K562 (cell line): ENCODE measurements around the gene GNL3. TPM values are rescaled to one million over a fixed set of nuclear protein-coding genes. Genes with fewer than 3 reads are reported as not detected.

Source experiments
- ATAC-seq: fragments of 200-7000 bp; cut with Tn5 transposase; 3 replicates; pipeline ENCODE4 v1.9.1; 2020; ENCODE audit warnings: moderate library complexity
- BruUV-seq: library from RNA; stranded (reverse); fragments of 400-500 nt; replicated peaks from 2 replicates; lab custom pipeline; 2021; lab: Mats Ljungman, UMichigan
- CTCF ChIA-PET: fragments of 300-600 bp; formaldehyde crosslinking; extraction: SDS; loops from one replicate; lab custom pipeline; 2021; ENCODE audit warnings: low intra/inter-chr PET ratio; lab: Yijun Ruan, JAX
- POLR2A ChIA-PET: fragments of 300-600, 350-650 bp; sonication (Branson Sonifier 250); formaldehyde crosslinking; extraction: SDS; loops from one replicate; lab custom pipeline; 2021; ENCODE audit warnings: antibody characterized with exemption, inconsistent platforms; lab: Yijun Ruan, JAX
- DNase-seq, 4 experiments: peaks; one replicate each; pipeline versions ENCODE4 v3.0.0 to v3.0.0-alpha.2; 2011 to 2018; ENCODE audit warnings: low spot score in 3 of 4, mixed read lengths in 3 of 4; ENCODE audit errors: extremely low read depth in 1 of 4
- FAIRE-seq: peaks from 2 replicates; lab custom pipeline; 2011; peaks lifted over from hg19 to GRCh38; lab: Jason Lieb, UNC
- H2AFZ ChIP-seq: 2 replicates; pipeline ENCODE4 v1.6.0; 2011; ENCODE audit warnings: low read depth, low read length, control low read depth, inconsistent platforms
- H3K27ac ChIP-seq: fragments of 200-600 bp; 3 replicates; pipeline ENCODE4 v1.8.0; 2011; ENCODE audit warnings: low read depth, mild to moderate bottlenecking, control low read depth, inconsistent platforms, low read length, moderate library complexity, mixed read lengths; ENCODE audit errors: extremely low read depth
- H3K27me3 ChIP-seq, 2 experiments: fragments of 300-600 bp in 1 of 2; 2 replicates in 1 of 2; 3 replicates in 1 of 2; pipeline versions ENCODE4 v1.6.0 to v1.8.0; 2011; ENCODE audit warnings: inconsistent platforms in 2 of 2, low read length in 2 of 2, mild to moderate bottlenecking in 1 of 2, mixed read lengths in 1 of 2, moderate library complexity in 1 of 2; ENCODE audit not compliant: control insufficient read depth in 2 of 2, insufficient read depth in 2 of 2
- H3K36me3 ChIP-seq: fragments of 300-600 bp; 3 replicates; pipeline ENCODE4 v1.8.0; 2011; ENCODE audit warnings: mild to moderate bottlenecking, low read length, inconsistent platforms; ENCODE audit not compliant: control insufficient read depth, insufficient read depth
- H3K4me1 ChIP-seq, 2 experiments: fragments of 200-600 bp in 1 of 2; replicated peaks in 1 of 2; 2 replicates in 1 of 2; 3 replicates in 1 of 2; pipeline versions ENCODE4 v1.5.1 to v1.8.0; 2011; ENCODE audit warnings: inconsistent platforms in 2 of 2, low read length in 2 of 2, mild to moderate bottlenecking in 1 of 2, mixed read lengths in 1 of 2, moderate library complexity in 1 of 2; ENCODE audit not compliant: control insufficient read depth in 2 of 2, insufficient read depth in 2 of 2
- H3K4me2 ChIP-seq: 2 replicates; pipeline ENCODE4 v1.6.1; 2011; ENCODE audit warnings: low read length, control low read depth, inconsistent platforms, mixed read lengths; ENCODE audit not compliant: insufficient read depth
- H3K4me3 ChIP-seq: fragments of 200-600 bp; sonication (generic), shearing (Covaris generic); 2 replicates; pipeline ENCODE4 v1.5.1; 2016; ENCODE audit warnings: control low read depth, inconsistent platforms
- H3K79me2 ChIP-seq: fragments of 200-600 bp; 3 replicates; pipeline ENCODE4 v1.8.0; 2011; ENCODE audit warnings: low read length, inconsistent platforms; ENCODE audit not compliant: control insufficient read depth, insufficient read depth
- H3K9ac ChIP-seq, 2 experiments: 2 replicates each; pipeline versions ENCODE4 v1.6.0 to v1.6.1; 2011; ENCODE audit warnings: low read depth in 2 of 2, low read length in 2 of 2, control low read depth in 1 of 2, inconsistent platforms in 1 of 2, mild to moderate bottlenecking in 1 of 2, mixed read lengths in 1 of 2; ENCODE audit not compliant: insufficient read depth in 1 of 2
- H3K9me1 ChIP-seq: one replicate; pipeline ENCODE4 v1.6.0; 2011; ENCODE audit warnings: inconsistent platforms, mild to moderate bottlenecking, low read length, moderate library complexity; ENCODE audit not compliant: control insufficient read depth, insufficient read depth
- H3K9me3 ChIP-seq: replicated peaks from 2 replicates; pipeline ENCODE4 v1.5.1; 2011; ENCODE audit warnings: low read depth, low read length, inconsistent platforms; ENCODE audit not compliant: control insufficient read depth, insufficient read depth
- H4K20me1 ChIP-seq: replicated peaks from 2 replicates; pipeline ENCODE4 v1.6.1; 2011; ENCODE audit warnings: low read length, inconsistent platforms, mixed read lengths; ENCODE audit not compliant: control insufficient read depth, insufficient read depth
- MEIS2 ChIP-seq: fragments of 450-650 bp; IDR thresholded peaks from 2 replicates; pipeline ENCODE4 v1.6.1; 2014; ENCODE audit warnings: mild to moderate bottlenecking; ENCODE audit not compliant: partially characterized antibody
- NRF1 ChIP-seq, 2 experiments: fragments of 450-650 bp; IDR thresholded peaks in 1 of 2; conservative IDR thresholded peaks in 1 of 2; 2 replicates each; pipeline ENCODE4 v1.6.1; 2014; ENCODE audit warnings: mild to moderate bottlenecking in 2 of 2
- POLR2AphosphoS5 ChIP-seq: IDR thresholded peaks from 2 replicates; pipeline ENCODE4 v1.6.1; 2011; ENCODE audit warnings: mild to moderate bottlenecking, low read depth, low read length, moderate library complexity; ENCODE audit not compliant: control insufficient read depth, insufficient read depth
- ZNF134 ChIP-seq: fragments of 250-450 bp; sonication (Bioruptor Pico); conservative IDR thresholded peaks from 2 replicates; pipeline ENCODE4 v1.4.0; 2020
- ZNF263 ChIP-seq: sonication (generic); formaldehyde crosslinking; IDR thresholded peaks from 2 replicates; pipeline ENCODE4 v1.8.0; 2022; ENCODE audit warnings: mild to moderate bottlenecking, missing genetic modification reagents, borderline replicate concordance
- WGBS: fragments of 100-300 bp; shearing (Covaris generic); methylation state at CpG from one replicate; pipeline ENCODE4 v1.1.6; 2016; ENCODE audit warnings: low coverage, mixed read lengths; ENCODE audit not compliant: insufficient coverage; ENCODE audit errors: missing lambda C conversion rate; 5-methylcytosine and 5-hydroxymethylcytosine counted together
- in situ Hi-C: fragments of 300-500 bp; cut with MboI; formaldehyde crosslinking; loops from 4 replicates; pipeline ENCODE4 v1.15.0; 2018; ENCODE audit warnings: inconsistent platforms, mixed read lengths
- intact Hi-C: fragments of 100-400 bp; cut with micrococcal nuclease; formaldehyde crosslinking; loops from 2 replicates; pipeline ENCODE4 v1.14.2; 2022
- polyA plus RNA-seq, 8 experiments: library from polyadenylated mRNA; depleted of rRNA in 4 of 8; stranded (reverse) in 5 of 8; unstranded in 3 of 8; fragments of >200 nt; fragmentation: Nextera tagmentation in 2 of 8; fragmentation: Illumina TruSeq in 1 of 8; extraction: Ambion mirVana in 2 of 8; extraction: Trizol in 1 of 8; gene quantifications; 2 replicates each; pipeline versions ENCODE4 v1.2.1 to v1.2.3, GENCODE V29; 2011 to 2014; ENCODE audit warnings: inconsistent platforms in 1 of 8, missing spikeins in 1 of 8
- total RNA-seq, 7 experiments: library from RNA; depleted of rRNA in 6 of 7; stranded (reverse); fragments of >200 nt in 6 of 7; fragmentation: Illumina TruSeq in 2 of 7; extraction: Trizol in 2 of 7; gene quantifications; 2 replicates each; pipeline versions ENCODE4 v1.2.1 to v1.2.3, GENCODE V29; 2011 to 2021; ENCODE audit warnings: low replicate concordance in 1 of 7
- TF ChIP-seq, protein P1 (sequence below), 2 experiments: IDR thresholded peaks in 1 of 2; conservative IDR thresholded peaks in 1 of 2; 2 replicates each; pipeline ENCODE4 v1.6.1; 2016; ENCODE audit warnings: low read depth in 2 of 2, mild to moderate bottlenecking in 1 of 2, missing compliant biosample characterization in 1 of 2, missing genetic modification characterization in 1 of 2, moderate library complexity in 1 of 2
- TF ChIP-seq, protein P2 (sequence below): fragments of 450-650 bp; IDR thresholded peaks from 2 replicates; pipeline ENCODE4 v1.6.1; 2016

The GNL3 gene
- total and polyA plus RNA-seq, 9 of the 15 experiments (the other 6 are each of a cell fraction or from before 2014, with no cell fraction given): 132 to 313 (median 220) TPM

DNA sequence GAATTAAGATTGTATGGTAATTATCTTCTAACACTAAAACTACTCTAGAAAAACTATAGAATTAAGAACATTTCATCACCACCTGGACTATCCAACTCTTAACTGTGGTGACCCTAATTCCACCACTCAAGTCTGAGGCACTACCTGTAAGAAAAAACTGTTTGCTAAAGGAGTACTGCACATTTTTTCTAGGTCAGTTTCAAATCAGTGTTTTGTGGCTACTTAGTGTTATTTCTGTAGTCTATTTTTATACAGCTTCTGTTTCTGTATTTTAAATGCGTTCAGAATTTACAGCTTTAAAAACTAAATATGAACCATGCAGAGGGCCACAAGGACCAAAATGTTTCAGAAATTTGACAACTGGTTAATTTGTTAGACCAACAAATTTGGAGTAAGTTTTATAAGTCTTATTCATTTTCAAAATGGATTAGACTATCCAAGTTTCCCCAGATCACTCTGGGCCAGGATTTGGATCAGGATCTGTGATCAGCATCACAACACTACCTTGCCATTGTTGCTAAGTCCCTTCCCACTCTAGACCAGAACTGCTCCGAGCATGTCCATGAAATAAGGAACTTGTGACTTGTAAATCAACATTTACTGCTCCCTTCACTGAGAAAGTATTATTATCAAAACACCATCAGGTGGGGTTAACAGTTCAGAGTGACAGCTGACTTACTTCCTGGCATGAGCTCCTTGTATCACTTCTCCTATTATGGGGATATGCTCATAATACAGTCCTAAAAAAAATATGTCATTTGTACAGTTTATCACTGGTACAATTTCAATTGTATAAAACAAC, 11.2 kb downstream of the GNL3 start:
- in situ Hi-C loops (no loop called here), intact Hi-C loops (no loop called here)
- Histone ChIP-seq H2AFZ (no peak overlapping the region), H3K9me1 (no peaks in the 10 kb centered on the region), H3K4me1 (peaks cover 0 to 14% of the 10 kb centered on the region in 2 experiments; a peak in 2 of 5 replicates), H3K4me2 (no peak overlapping the region), H3K4me3 (no peak overlapping the region), H3K9me3 (no peaks in the 10 kb centered on the region), H3K79me2 (peaks cover 2% of the 10 kb centered on the region; the same call in 1 of the 3 replicates), H3K9ac (no peak overlapping the region), H3K27ac (no peak overlapping the region), H3K27me3 (no peaks in the 10 kb centered on the region), H3K36me3 (peaks cover 64% of the 10 kb centered on the region), H4K20me1 (peaks cover 8% of the 10 kb centered on the region)
- WGBS: 54% methylated on average over 2 of the region's 2 CpGs
- ChIA-PET CTCF (no interaction called here), POLR2A (interaction anchor here (0.6 to 1.6 kb wide), 6 partner anchors 8 to 144 kb away, joined by 3 to 5 read pairs (median 4); partner anchors contain the start of genes GLT8D1 and SPCS1)
- no peak for DNase-seq
- TF ChIP-seq POLR2AphosphoS5 (0 out of 2 replicates have a peak, but pooled peaks have one; percentile 1), ZNF263 (CRISPR knock-in tag) (no peak), NRF1 (conservative IDR thresholded peaks at IDR 0.05 in 1 of 2, IDR thresholded peaks at IDR 0.05 in 1 of 2) (0 out of 4 replicates have a peak, but pooled peaks of 1 of the 2 experiments have one; percentile 15), ZNF134 (no peak), MEIS2 (peak; percentile 60)
- TF ChIP-seq, protein P1, sequence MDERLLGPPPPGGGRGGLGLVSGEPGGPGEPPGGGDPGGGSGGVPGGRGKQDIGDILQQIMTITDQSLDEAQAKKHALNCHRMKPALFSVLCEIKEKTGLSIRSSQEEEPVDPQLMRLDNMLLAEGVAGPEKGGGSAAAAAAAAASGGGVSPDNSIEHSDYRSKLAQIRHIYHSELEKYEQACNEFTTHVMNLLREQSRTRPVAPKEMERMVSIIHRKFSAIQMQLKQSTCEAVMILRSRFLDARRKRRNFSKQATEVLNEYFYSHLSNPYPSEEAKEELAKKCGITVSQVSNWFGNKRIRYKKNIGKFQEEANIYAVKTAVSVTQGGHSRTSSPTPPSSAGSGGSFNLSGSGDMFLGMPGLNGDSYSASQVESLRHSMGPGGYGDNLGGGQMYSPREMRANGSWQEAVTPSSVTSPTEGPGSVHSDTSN (CRISPR knock-in tag; IDR thresholded peaks at IDR 0.05; ENCODE audit: low read depth): no peak
- TF ChIP-seq, protein P1 (tag; conservative IDR thresholded peaks at IDR 0.05; ENCODE audit: low read depth): peak; percentile 46
- TF ChIP-seq, protein P2, sequence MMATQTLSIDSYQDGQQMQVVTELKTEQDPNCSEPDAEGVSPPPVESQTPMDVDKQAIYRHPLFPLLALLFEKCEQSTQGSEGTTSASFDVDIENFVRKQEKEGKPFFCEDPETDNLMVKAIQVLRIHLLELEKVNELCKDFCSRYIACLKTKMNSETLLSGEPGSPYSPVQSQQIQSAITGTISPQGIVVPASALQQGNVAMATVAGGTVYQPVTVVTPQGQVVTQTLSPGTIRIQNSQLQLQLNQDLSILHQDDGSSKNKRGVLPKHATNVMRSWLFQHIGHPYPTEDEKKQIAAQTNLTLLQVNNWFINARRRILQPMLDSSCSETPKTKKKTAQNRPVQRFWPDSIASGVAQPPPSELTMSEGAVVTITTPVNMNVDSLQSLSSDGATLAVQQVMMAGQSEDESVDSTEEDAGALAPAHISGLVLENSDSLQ: peak; percentile 81
- no peak for FAIRE-seq
- peak; percentile 25 for ATAC-seq
- BruUV-seq: no TSS peak
